NOMO-1 (cell line): Measurements from ENCODE around the gene NPPB.

Source experiments
- DNase-seq, 2 experiments: peaks; one replicate each; lab custom pipeline; 2025; ENCODE audit not compliant: unreplicated experiment in 2 of 2; lab: John Stamatoyannopoulos, UW

The NPPB gene

GRCh38 chr1:11881749-11882441, 23.1 kb upstream of the NPPB start:
- DNase-seq: no peak

DNA sequence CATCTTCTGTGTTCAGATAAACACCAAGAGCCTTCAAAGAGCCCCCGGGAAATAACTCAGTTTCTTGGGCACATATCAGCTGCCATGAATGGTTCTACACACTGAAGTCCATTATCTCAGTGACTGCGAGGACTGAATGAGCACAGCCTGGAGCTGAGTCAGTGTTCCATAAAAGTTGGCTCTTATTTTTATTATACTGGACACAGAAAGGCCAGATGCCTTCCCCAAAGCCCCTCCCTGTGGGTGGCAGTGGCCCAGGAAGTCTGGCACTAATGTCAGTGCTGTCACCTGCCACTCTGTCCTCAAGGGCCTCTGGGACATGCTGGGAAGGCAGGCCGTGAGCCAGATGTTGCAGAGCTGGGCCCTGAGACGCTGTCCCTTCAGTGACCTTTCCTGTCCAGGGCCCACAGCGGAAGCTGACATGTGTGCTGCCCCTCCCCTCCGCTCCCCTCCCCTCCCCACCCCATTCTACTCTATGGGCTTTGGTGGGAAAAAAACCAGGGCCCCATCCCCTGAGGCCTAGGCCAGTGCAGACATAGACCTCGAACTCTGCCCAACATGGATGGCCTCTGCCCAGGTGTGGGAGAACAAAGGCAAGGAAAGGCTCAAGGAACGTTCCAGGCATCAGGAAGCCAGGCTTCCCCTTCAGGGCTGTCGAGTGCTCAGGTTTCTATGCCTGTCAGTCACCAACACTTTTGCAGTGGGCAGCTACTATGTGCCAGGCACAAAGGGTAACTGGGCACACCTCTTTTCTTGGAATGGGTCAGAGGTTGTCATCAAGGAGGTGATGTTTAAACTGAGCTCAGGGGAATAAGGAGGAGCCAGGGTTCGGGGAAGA, 22.4 kb upstream of the NPPB start:
- DNase-seq: no peak

DNA sequence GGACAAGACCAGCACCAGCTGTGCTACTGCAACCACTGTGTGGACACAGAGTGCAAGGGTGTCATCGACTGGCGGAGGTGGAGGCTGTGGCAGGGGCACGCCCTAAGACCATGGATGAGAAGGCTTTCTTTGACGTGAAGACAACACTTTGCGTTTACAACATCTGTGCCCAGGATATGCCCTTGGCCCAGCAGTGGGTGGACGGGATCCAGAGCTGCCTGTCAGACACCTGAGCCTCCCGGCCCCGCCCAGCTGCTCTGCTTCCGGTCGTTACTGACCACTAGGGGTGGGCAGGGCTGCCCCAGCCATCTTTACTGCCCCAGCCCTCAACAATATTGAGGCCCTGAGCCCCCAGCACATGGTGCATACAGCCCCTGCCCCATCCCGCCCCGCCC, 21.4 kb upstream of the NPPB start:
- DNase-seq: no peak

GRCh38 chr1:11879311-11880180, 20.8 kb upstream of the NPPB start:
- no peak for DNase-seq

DNA sequence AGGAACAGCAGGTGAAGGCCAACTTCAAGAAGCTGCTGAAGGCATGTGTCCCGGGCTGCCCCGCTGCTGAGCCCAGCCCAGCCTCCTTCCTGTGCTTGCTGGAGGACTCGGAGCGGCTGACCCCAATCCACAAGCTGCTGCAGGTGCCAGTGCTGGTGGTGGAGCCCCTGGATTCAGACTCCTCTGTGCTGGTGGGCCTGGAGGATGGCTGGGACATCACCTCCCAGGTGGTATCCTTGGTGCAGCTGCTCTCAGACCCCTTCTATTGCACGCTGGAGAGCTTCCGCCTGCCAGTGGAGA, 20.1 kb upstream of the NPPB start:
- no peak for DNase-seq

- no peak for DNase-seq
These were observed 19.5 kb upstream of the NPPB start for GRCh38 chr1:11878081-11878890.

GRCh38 chr1:11877074-11877473, 18.3 kb upstream of the NPPB start:
- no peak for DNase-seq

DNA sequence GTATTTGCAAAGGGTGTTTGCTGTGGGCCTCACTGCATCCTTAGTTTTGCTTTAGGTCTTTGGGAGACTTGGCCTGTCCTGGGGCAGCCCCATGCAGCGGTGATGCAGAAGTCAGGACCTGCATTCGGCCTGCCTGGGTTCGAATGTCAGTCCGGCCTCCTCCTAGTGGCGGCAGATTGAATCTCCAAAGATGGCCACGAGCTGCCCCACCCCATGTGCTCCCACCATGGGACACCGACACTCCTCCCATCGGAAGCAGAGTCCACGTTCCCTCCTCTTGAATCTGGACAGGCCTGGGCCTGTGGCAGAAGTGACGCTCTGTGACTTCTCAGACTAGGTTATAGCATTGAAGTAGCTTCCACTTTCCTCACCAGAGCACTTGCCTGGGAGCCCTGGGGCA, 16.3 kb upstream of the NPPB start:
- DNase-seq: no peak

- DNase-seq: no peak
These were observed 15.9 kb upstream of the NPPB start for GRCh38 chr1:11874624-11875023.

DNA sequence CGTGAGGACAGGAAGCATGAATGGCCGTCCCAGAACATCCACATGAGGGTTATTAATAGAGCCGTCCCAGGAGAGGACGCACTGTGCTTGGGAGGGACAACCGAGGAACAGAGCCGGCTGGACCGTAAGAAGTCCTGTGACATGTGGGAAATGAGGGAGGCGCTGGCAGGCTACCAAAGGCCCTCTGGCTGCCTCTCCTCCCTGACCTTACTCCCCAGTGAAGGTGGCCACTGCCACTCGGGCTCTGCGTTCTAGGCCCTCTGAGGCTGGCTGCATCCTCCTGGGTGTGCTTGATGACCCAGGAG, 15.5 kb upstream of the NPPB start:
- no peak for DNase-seq

DNA sequence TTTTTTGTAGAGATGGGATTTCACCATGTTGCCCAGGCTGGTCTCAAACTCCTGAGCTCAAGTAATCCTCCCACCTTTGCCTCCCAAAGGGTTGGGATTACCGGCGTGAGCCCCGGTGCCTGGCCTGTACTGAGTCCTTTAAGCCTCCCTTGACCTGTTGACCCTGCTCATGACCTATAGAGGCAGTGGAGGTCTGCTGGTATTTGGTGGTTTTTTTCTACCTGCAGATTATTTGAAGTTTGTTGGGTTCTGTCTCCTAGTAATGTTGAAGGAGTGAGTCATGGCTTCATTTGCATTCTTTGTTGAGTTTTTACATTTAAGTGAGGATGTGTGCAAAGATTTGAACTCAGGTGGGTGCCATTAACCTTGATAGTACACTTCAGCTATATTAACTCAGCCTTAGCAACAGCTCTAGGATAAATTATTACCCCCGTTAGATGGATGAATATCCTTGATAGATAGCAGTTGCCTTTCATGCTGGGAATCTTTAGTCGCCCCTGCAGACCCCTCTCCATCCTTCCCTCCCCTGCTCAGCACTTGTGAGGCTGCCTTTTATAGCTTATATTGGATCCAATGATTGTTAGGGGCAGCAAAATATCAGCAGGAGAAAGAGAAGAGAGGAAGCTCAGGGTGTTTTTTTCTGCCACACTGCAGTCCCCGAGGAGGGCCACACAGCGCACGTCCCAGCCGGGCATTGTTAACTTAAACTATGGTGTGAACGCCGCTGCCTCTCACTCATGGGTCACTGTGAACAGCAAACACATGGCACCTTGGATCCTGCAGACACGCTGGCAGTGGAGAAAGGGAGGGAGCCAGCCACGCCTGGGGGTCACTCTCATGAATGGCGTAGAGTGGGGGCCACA, 14.9 kb upstream of the NPPB start:
- DNase-seq: no peak

DNA sequence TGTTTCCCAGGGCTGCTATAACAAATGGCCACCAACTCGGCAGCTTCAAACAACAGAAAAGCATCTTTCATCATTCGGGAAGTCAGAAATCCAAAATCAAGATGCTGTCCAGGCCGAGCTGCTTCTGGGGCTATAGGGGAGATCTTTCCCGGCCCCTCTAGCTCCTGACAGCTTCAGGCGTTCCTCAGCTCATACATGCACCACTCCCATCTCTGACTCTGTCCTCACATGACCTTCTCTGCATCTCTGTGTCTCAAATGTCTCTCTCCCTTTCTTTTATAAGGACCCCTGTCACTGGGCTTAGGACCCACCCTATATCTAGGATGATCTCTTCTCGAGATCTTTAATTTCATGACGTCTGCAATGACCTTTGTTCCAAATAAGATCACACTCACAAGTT, 13.8 kb upstream of the NPPB start:
- no peak for DNase-seq

- DNase-seq: no peak
These were observed 11.0 kb upstream of the NPPB start for GRCh38 chr1:11869650-11870207.

DNA sequence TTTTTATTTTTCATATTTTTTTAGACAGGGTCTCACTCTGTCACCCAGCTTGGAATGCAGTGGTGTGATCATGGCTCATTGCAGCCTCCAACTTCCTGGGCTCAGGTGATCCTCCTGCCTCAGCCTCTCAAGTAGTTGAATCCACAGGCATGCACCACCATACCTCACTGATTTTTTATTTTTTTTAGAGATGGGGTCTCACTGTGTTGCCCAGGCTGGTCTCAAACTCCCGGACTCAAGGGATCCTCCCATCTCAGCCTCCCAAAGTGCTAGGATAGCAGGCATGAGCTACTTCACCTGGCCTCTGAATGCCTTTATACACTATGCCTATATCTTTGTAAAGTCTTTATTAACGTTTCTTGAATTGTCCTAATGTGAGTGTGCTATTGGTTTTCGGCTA, 10.4 kb upstream of the NPPB start:
- no peak for DNase-seq

- no peak for DNase-seq
These were observed 9.7 kb upstream of the NPPB start for GRCh38 chr1:11868331-11868980.

GRCh38 chr1:11862890-11863289, 4.1 kb upstream of the NPPB start:
- DNase-seq: no peak

DNA sequence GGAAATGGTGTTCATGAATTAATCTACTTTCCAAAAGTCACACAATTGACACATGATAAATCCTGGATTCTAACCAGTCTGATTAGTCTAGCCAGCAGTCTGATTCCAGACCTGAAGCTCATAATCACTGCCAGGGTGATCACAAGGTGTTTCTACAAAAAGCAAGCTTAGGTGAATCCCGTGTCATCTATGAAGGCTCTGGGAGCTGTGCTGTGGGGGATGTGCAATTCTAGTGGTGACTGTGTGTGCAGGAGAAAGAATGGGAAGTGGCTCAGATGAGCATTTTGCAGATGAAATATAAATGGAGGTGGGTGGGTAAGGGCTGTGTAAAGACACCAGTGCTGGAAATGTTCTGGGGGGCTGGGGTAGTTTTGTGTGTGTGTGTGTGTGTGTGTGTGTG, 1.8 kb upstream of the NPPB start:
- DNase-seq: no peak

- DNase-seq: no peak
These were observed 1.3 kb upstream of the NPPB start for GRCh38 chr1:11860083-11860482.
